ENCODE results near the gene TRABD. TPM values are rescaled to one million over a fixed set of nuclear protein-coding genes. Genes with fewer than 3 reads are reported as not detected.

TRABD gene
- total RNA-seq, 1 donor from 2014 or later, result 40.3 TPM

DNA sequence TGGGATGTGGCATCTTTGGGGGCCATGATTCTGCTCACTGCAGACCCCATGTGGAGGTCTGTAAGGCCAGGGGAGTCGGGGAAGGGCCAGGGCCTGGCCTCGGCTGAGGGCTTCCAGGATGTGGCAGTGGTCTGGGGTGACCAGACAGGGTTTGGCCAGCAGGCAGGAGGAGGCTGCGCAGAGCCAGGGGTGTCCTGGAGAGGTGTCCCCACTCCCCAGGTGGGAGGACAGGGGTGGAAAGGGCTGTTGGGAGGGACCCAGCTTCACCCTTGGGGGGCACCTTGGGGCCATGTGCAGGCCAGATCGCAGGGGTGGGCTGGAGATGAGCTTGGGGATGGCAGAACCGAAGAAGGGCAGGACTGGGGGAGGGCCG, 11.7 kb upstream of the TRABD start:
- no peak overlapping the region for H3K27ac ChIP-seq
- intact Hi-C loops (cut with DNase I), result loop anchor here (5.0 kb wide), 1 partner anchor 962 kb away; no protein-coding TSS in a partner anchor
- H3K4me1 ChIP-seq, result peaks cover 18% of the 10 kb centered on the region
- TF ChIP-seq POLR2A (IDR thresholded peaks at IDR 0.05) (no peak), POLR2AphosphoS5 (IDR thresholded peaks at IDR 0.05; ENCODE audit: insufficient read depth in 1 of 2, low read depth in 1 of 2) (no peak)
- TF ChIP-seq, protein P1, sequence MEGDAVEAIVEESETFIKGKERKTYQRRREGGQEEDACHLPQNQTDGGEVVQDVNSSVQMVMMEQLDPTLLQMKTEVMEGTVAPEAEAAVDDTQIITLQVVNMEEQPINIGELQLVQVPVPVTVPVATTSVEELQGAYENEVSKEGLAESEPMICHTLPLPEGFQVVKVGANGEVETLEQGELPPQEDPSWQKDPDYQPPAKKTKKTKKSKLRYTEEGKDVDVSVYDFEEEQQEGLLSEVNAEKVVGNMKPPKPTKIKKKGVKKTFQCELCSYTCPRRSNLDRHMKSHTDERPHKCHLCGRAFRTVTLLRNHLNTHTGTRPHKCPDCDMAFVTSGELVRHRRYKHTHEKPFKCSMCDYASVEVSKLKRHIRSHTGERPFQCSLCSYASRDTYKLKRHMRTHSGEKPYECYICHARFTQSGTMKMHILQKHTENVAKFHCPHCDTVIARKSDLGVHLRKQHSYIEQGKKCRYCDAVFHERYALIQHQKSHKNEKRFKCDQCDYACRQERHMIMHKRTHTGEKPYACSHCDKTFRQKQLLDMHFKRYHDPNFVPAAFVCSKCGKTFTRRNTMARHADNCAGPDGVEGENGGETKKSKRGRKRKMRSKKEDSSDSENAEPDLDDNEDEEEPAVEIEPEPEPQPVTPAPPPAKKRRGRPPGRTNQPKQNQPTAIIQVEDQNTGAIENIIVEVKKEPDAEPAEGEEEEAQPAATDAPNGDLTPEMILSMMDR (IDR thresholded peaks at IDR 0.05), result no peak
- no peak for DNase-seq (ENCODE audit: extremely low spot score in 2 of 2)
- H3K36me3 ChIP-seq, result no peaks in the 10 kb centered on the region
- H3K27me3 ChIP-seq, result no peaks in the 10 kb centered on the region
- H3K4me3 ChIP-seq, result no peak overlapping the region
- H3K9me3 ChIP-seq, result no peaks in the 10 kb centered on the region

DNA sequence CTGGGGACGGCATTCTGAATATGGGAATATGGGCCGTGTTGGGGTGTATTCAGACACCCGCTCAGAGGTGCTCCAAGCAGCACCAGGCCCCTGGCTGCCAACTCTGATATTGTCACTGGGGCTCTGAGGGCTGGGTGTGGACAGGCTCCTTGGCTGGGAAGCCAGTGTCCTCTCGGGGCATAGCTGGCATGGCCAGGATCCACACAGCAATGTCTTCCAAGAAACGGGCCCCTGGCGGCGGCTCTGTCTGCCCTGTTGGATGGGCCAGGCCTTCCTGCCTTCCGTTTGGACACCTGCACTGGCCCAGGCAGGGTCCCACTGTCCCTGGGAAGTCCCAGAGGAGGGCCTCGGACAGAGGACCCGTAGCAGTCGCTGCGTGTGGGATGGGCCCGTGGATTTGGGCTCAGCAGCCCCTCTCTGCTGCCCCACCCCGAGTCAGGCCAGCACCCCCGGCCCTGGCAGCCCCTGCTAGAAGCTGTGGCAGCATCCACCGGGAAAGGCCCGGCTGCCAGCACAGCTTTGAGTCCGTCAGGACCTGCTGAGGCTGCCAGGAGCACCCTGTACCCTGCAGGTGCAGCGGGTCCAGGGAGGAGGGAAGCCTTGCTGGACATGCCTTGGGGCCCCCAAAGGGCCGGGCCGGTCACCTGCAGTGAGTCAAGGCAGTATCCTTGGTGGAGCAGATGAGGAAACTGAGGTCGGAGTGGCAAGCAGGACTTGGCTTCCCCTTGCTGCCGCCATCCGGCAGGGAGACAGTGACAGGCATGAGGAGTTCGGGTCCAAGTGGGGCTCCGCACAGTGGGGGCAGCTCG, 11.1 kb upstream of the TRABD start:
- Histone ChIP-seq H3K4me1 (peaks cover 12% of the 10 kb centered on the region), H3K9me3 (no peaks in the 10 kb centered on the region), H3K27ac (no peak overlapping the region), H3K27me3 (no peaks in the 10 kb centered on the region), H3K4me3 (no peak overlapping the region), H3K36me3 (no peaks in the 10 kb centered on the region)
- no peak for TF ChIP-seq POLR2AphosphoS5 (IDR thresholded peaks at IDR 0.05; ENCODE audit: insufficient read depth in 1 of 2, low read depth in 1 of 2)
- TF ChIP-seq POLR2A (IDR thresholded peaks at IDR 0.05), result no peak
- intact Hi-C loops (cut with DNase I), result loop anchor here (5.0 kb wide), 1 partner anchor 962 kb away; no protein-coding TSS in a partner anchor
- DNase-seq (ENCODE audit: extremely low spot score in 2 of 2), result no peak

DNA sequence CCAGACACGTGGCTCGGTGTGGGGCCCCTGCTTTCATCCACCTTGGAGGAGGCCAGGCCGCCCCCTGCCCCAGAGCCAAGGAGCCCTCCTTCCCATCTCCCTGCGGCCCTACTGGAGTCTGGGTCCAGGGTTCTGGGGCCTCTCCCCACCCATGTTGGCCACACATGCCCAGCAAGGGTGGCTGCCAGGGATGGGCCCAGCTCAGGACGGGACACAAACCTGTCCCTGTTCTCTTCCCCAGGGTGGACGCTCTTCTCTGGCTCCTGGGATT, 10.6 kb upstream of the TRABD start:
- H3K27me3 ChIP-seq, result no peaks in the 10 kb centered on the region
- H3K27ac ChIP-seq, result no peak overlapping the region
- no peaks in the 10 kb centered on the region for H3K36me3 ChIP-seq
- no peak for TF ChIP-seq POLR2AphosphoS5 (IDR thresholded peaks at IDR 0.05; ENCODE audit: insufficient read depth in 1 of 2, low read depth in 1 of 2)
- no peak for TF ChIP-seq POLR2A (IDR thresholded peaks at IDR 0.05)
- TF ChIP-seq, protein P1 (IDR thresholded peaks at IDR 0.05), result no peak
- H3K9me3 ChIP-seq, result no peaks in the 10 kb centered on the region
- intact Hi-C loops (cut with DNase I), result no loop called here
- no peak for DNase-seq (ENCODE audit: extremely low spot score in 2 of 2)
- peaks cover 10% of the 10 kb centered on the region for H3K4me1 ChIP-seq
- H3K4me3 ChIP-seq, result no peak overlapping the region

DNA sequence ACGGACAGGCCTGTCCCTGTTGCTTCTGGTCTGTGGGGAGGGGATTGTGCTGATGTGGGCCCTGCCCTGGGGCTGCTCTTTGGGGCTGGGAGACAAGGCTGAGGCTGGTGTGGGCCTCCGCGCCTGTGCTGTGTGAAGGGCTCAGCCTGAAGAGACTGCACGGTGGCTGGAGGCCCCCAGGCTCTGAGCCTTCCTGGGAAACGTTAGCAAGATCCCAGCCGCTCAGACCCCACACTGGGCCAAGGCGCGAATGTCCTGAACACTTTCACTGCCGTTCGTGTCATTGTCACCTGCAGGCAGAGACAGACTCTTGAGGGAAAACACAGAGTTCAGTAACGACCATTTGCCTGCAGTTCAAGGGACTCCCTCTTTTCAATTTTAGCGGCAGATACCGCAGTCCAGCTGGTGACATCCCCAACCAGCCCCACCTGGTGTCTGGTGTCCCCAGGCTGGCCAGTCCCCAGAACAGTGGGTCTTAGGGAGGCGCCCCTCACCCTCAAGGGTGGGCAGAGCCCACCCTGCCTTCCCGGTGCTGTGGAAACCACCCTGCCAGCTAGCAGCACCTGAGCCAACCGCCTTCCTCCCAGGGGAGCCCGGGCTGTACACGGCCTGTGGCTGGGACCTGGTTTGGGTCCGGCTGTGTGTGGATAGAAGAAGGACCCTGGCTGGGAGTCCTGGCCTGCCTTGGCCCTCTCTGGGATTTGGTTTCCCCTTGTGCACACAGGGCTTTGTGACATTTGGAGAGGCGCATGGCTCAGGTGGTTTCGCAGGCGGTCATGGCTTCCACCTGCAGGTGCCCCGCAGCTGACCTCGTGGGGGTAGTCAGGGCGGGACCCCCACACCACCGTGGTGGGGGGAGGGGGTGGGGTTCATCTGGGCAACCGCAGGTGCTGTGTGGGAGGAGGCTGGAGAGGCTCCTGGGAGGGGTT, 9.5 kb upstream of the TRABD start:
- intact Hi-C loops (cut with DNase I), result no loop called here
- no peak for TF ChIP-seq POLR2A (IDR thresholded peaks at IDR 0.05)
- TF ChIP-seq, protein P1 (IDR thresholded peaks at IDR 0.05), result no peak
- no peak for TF ChIP-seq POLR2AphosphoS5 (IDR thresholded peaks at IDR 0.05; ENCODE audit: insufficient read depth in 1 of 2, low read depth in 1 of 2)
- Histone ChIP-seq H3K4me3 (no peak overlapping the region), H3K4me1 (peaks cover 6% of the 10 kb centered on the region), H3K27me3 (no peaks in the 10 kb centered on the region), H3K36me3 (no peaks in the 10 kb centered on the region), H3K27ac (no peak overlapping the region), H3K9me3 (no peaks in the 10 kb centered on the region)
- no peak for DNase-seq (ENCODE audit: extremely low spot score in 2 of 2)

DNA sequence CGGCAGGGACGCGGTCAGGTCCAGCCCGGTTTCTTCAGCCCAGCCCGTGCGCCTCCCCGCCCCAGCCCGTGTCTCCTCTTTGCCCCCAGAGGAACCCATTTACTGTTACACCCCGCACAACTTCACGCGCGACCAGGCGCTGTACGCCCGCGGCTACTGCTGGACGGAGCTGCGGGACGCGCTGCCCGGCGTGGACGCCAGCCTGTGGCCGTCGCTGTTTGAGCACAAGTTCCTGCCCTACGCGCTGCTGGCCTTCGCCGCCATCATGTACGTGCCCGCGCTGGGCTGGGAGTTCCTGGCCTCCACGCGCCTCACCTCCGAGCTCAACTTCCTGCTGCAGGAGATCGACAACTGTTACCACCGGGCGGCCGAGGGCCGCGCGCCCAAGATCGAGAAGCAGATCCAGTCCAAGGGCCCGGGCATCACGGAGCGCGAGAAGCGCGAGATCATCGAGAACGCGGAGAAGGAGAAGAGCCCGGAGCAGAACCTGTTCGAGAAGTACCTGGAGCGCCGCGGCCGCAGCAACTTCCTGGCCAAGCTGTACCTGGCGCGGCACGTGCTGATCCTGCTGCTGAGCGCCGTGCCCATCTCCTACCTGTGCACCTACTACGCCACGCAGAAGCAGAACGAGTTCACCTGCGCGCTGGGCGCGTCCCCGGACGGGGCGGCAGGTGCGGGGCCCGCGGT, 8.7 kb upstream of the TRABD start:
- Histone ChIP-seq H3K9me3 (no peaks in the 10 kb centered on the region), H3K36me3 (no peaks in the 10 kb centered on the region), H3K4me1 (no peaks in the 10 kb centered on the region), H3K27me3 (no peaks in the 10 kb centered on the region), H3K27ac (no peak overlapping the region), H3K4me3 (no peak overlapping the region)
- TF ChIP-seq, protein P1 (IDR thresholded peaks at IDR 0.05), result no peak
- TF ChIP-seq POLR2A (IDR thresholded peaks at IDR 0.05) (no peak), POLR2AphosphoS5 (IDR thresholded peaks at IDR 0.05; ENCODE audit: insufficient read depth in 1 of 2, low read depth in 1 of 2) (no peak)
- DNase-seq (ENCODE audit: extremely low spot score in 2 of 2), result no peak
- intact Hi-C loops (cut with DNase I), result no loop called here

Data from vagina (tissue), 2 donors.